ENCODE results near the gene SLC13A5.
"Not testable (repeated sequence)": the region's sequence is repeated elsewhere in the genome, so short reads cannot be mapped to it uniquely, and the experiment has no call there.

SLC13A5 gene
- total RNA-seq: 0.04 to 0.10 reads per million in 2 donors

- no peak for DNase-seq
Measured at GRCh38 chr17:6713130-6713917, at the start of gene SLC13A5. Gene SLC13A5 (minus strand): TSS chr17:6713369. CDS start chr17:6713333, 36 bp downstream.

- no peak for DNase-seq
Measured at GRCh38 chr17:6761779-6762178, 48.6 kb upstream of the SLC13A5 start.

- DNase-seq: no peak
Measured at GRCh38 chr17:6757747-6758146, 44.6 kb upstream of the SLC13A5 start.

- DNase-seq: no peak
Measured at GRCh38 chr17:6756425-6757031, 43.4 kb upstream of the SLC13A5 start.

- DNase-seq: no peak
Measured at GRCh38 chr17:6755731-6756184, 42.6 kb upstream of the SLC13A5 start, which contains the start of gene XAF1. Gene XAF1 (plus strand): TSS chr17:6756046. CDS start chr17:6756079, 33 bp downstream.

- DNase-seq: no peak
Measured at GRCh38 chr17:6755281-6755680, 42.1 kb upstream of the SLC13A5 start.

- no peak for DNase-seq
Measured at GRCh38 chr17:6753546-6753945, 40.4 kb upstream of the SLC13A5 start.

GRCh38 chr17:6753006-6753445 is 39.9 kb upstream of the SLC13A5 start:
- DNase-seq: no peak

GRCh38 chr17:6752068-6752909 is 39.1 kb upstream of the SLC13A5 start:
- DNase-seq: no peak

- no peak for DNase-seq
Measured at GRCh38 chr17:6749519-6749918, 36.4 kb upstream of the SLC13A5 start.

- DNase-seq: no peak
Measured at GRCh38 chr17:6748617-6749016, 35.4 kb upstream of the SLC13A5 start.

- DNase-seq: not testable (repeated sequence)
Measured at GRCh38 chr17:6746665-6747064, 33.5 kb upstream of the SLC13A5 start.

GRCh38 chr17:6729531-6729930 is 16.4 kb upstream of the SLC13A5 start:
- DNase-seq: no peak

GRCh38 chr17:6724009-6724408 is 10.8 kb upstream of the SLC13A5 start:
- DNase-seq: no peak

- DNase-seq: no peak
Measured at GRCh38 chr17:6721744-6722143, 8.6 kb upstream of the SLC13A5 start.

- no peak for DNase-seq
Measured at GRCh38 chr17:6716736-6717135, 3.6 kb upstream of the SLC13A5 start.

GRCh38 chr17:6714315-6714874 is 1.2 kb upstream of the SLC13A5 start:
- DNase-seq: no peak

- DNase-seq: no peak
Measured at GRCh38 chr17:6713918-6714271, 726 bp upstream of the SLC13A5 start.

GRCh38 chr17:6712854-6713129 is 377 bp downstream of the SLC13A5 start:
- no peak for DNase-seq

GRCh38 chr17:6712058-6712853 is 913 bp downstream of the SLC13A5 start:
- no peak for DNase-seq

GRCh38 chr17:6711681-6712057 is 1.5 kb downstream of the SLC13A5 start:
- DNase-seq: no peak

- DNase-seq: no peak
Measured at GRCh38 chr17:6711081-6711674, 2.0 kb downstream of the SLC13A5 start.

Measured in activated gamma-delta T cell (primary cell).